NCI-H460 (cell line): ENCODE measurements around the gene DMKN. TPM values are rescaled to one million over a fixed set of nuclear protein-coding genes. Genes with fewer than 3 reads are reported as not detected.

Experiments
- DNase-seq: peaks from one replicate; pipeline ENCODE4 v3.0.0-alpha.2; 2016; ENCODE audit warnings: low read depth; ENCODE audit errors: extremely low read depth
- polyA plus RNA-seq: library from polyadenylated mRNA; depleted of rRNA; stranded (reverse); fragments of >200 nt; gene quantifications from 2 replicates; pipeline ENCODE4 v1.2.3, GENCODE V29; 2014; cell fraction: nucleus; rRNA removed
- total RNA-seq: library from RNA; depleted of rRNA; stranded (reverse); fragments of >200 nt; shearing (Covaris generic); gene quantifications from 2 replicates; pipeline ENCODE4 v1.2.3, GENCODE V29; 2014; rRNA removed

Gene DMKN
- 0.40 TPM in 1 of 2 replicates, not detected in the other for total RNA-seq
- 0.08 TPM in 1 of 2 replicates, not detected in the other for polyA plus RNA-seq

GRCh38 chr19:35513628-35514281 lies at the start of gene DMKN:
Gene DMKN, minus strand, starts transcription at chr19:35513649. Its CDS starts 174 bp downstream, at chr19:35513475.
- DNase-seq, result no peak

GRCh38 chr19:35562776-35563175 lies 49.3 kb upstream of the DMKN start:
- no peak for DNase-seq

GRCh38 chr19:35562336-35562735 lies 48.9 kb upstream of the DMKN start:
- no peak for DNase-seq

GRCh38 chr19:35561436-35561835 lies 48.0 kb upstream of the DMKN start:
- DNase-seq, result no peak

- no peak for DNase-seq
Observed at GRCh38 chr19:35560677-35561076, 47.2 kb upstream of the DMKN start.

- DNase-seq, result no peak
Observed at GRCh38 chr19:35560271-35560670, 46.8 kb upstream of the DMKN start.

- DNase-seq, result no peak
Observed at GRCh38 chr19:35559781-35560180, 46.3 kb upstream of the DMKN start.

GRCh38 chr19:35559281-35559659 lies 45.8 kb upstream of the DMKN start:
- no peak for DNase-seq

- DNase-seq, result no peak
Observed at GRCh38 chr19:35558400-35559280, 45.2 kb upstream of the DMKN start.

GRCh38 chr19:35557539-35558399 lies 44.3 kb upstream of the DMKN start:
- no peak for DNase-seq

- no peak for DNase-seq
Observed at GRCh38 chr19:35556846-35557538, 43.5 kb upstream of the DMKN start.

- DNase-seq, result no peak
Observed at GRCh38 chr19:35556025-35556590, 42.7 kb upstream of the DMKN start.

- DNase-seq, result peak; percentile 21
Observed at GRCh38 chr19:35555301-35556005, 42.0 kb upstream of the DMKN start.

- no peak for DNase-seq
Observed at GRCh38 chr19:35554076-35554475, 40.6 kb upstream of the DMKN start.

GRCh38 chr19:35553385-35554000 lies 40.0 kb upstream of the DMKN start:
- no peak for DNase-seq

- DNase-seq, result no peak
Observed at GRCh38 chr19:35552534-35553384, 39.3 kb upstream of the DMKN start.

- no peak for DNase-seq
Observed at GRCh38 chr19:35551091-35551810, 37.8 kb upstream of the DMKN start.
